Prostate gland (tissue), 2 donors: ENCODE measurements around the gene IL36RN.

Experiments used
- POLR2A ChIP-seq: fragments of 450-650 bp; IDR thresholded peaks from one replicate; pipeline ENCODE4 v1.6.1; 2016; ENCODE audit warnings: antibody characterized with exemption, mild to moderate bottlenecking
- POLR2AphosphoS5 ChIP-seq: sonication (generic); formaldehyde crosslinking; IDR thresholded peaks from one replicate; pipeline ENCODE4 v1.6.1; 2017; ENCODE audit warnings: antibody characterized with exemption
- TF ChIP-seq, protein P1 (sequence below), 4 experiments: fragments of 200-600 bp in 2 of 4; fragments of 450-650 bp in 2 of 4; sonication (generic) in 2 of 4; IDR thresholded peaks; 1 replicate in 3 of 4; 2 replicates in 1 of 4; pipeline ENCODE4 v1.5.1; 2016 to 2019; ENCODE audit warnings: antibody characterized with exemption in 4 of 4, mild to moderate bottlenecking in 2 of 4, moderate library complexity in 2 of 4

GRCh38 chr2:113060796-113061195 is 1.8 kb downstream of the IL36RN start:
- TF ChIP-seq POLR2A, result no peak
- TF ChIP-seq POLR2AphosphoS5, result no peak
- TF ChIP-seq, protein P1, sequence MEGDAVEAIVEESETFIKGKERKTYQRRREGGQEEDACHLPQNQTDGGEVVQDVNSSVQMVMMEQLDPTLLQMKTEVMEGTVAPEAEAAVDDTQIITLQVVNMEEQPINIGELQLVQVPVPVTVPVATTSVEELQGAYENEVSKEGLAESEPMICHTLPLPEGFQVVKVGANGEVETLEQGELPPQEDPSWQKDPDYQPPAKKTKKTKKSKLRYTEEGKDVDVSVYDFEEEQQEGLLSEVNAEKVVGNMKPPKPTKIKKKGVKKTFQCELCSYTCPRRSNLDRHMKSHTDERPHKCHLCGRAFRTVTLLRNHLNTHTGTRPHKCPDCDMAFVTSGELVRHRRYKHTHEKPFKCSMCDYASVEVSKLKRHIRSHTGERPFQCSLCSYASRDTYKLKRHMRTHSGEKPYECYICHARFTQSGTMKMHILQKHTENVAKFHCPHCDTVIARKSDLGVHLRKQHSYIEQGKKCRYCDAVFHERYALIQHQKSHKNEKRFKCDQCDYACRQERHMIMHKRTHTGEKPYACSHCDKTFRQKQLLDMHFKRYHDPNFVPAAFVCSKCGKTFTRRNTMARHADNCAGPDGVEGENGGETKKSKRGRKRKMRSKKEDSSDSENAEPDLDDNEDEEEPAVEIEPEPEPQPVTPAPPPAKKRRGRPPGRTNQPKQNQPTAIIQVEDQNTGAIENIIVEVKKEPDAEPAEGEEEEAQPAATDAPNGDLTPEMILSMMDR (IDR thresholded peaks at IDR 0.05), result no peak
